Loucy (cell line): ENCODE data around the gene ROBO1.

Source experiments
- CTCF ChIP-seq: fragments of 200-600 bp; sonication (generic); conservative IDR thresholded peaks from 2 replicates; pipeline ENCODE4 v1.5.1; 2014; ENCODE audit warnings: mild to moderate bottlenecking, antibody characterized with exemption, low read length
- EZH2phosphoT487 ChIP-seq: fragments of 200-600 bp; IDR thresholded peaks from 2 replicates; pipeline ENCODE4 v1.6.1; 2018; ENCODE audit warnings: antibody characterized with exemption, mild to moderate bottlenecking, moderate library complexity, borderline replicate concordance

- TF ChIP-seq CTCF: no peak
- no peak for TF ChIP-seq EZH2phosphoT487
Observed at GRCh38 chr3:79139395-79140068, 628.3 kb downstream of the ROBO1 start.
